Cerebellar cortex (tissue), 1 donor: ENCODE results near the gene WWOX.

Experiments used
- DNase-seq: peaks from one replicate; pipeline ENCODE4 v3.0.0-alpha.2; 2015; ENCODE audit warnings: low spot score

The WWOX gene

DNA sequence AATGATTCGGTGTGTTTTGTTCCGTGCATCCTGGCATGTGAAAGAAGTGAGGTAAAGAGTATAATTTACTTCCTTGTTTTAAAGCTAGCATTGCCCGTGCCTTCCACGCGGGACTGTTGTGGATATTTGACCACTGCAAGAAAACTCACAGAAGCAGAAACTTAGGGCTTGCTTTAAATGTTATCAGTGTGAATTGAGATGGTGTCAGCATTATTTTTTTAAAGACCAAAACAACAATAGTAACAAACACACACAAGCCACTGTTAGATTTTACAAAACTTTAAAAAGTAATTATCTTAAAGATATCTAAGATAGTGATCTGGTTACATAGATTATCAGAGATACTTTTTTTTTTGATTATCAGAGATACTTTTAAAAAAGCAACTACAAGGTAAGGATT lies 47.4 kb downstream of the WWOX start:
- no peak for DNase-seq

DNA sequence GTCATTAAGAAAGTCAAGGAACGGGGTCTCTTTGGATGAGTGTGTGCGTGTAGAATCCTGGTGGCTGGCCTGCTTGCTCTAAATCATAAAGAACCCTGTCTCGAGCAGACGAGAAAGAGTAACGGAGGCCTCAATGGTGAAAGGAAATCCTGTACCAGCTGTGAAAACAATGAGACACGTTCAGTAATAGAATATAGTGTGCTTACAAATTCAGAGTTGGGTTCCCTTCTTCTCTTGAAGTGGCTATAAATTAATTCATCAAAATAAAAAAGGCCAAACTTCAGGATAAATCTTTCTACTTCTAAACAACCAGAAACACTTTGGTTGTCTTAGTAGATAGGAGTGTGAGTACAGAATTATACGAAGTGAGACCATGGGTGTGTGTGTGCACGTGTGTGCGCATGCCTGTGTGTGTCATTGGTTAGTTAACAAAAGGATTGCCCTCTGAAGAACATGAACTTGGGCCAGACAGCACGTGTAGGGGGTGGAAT lies 48.5 kb downstream of the WWOX start:
- no peak for DNase-seq

GRCh38 chr16:78150233-78150632 lies 50.8 kb downstream of the WWOX start:
- no peak for DNase-seq

DNA sequence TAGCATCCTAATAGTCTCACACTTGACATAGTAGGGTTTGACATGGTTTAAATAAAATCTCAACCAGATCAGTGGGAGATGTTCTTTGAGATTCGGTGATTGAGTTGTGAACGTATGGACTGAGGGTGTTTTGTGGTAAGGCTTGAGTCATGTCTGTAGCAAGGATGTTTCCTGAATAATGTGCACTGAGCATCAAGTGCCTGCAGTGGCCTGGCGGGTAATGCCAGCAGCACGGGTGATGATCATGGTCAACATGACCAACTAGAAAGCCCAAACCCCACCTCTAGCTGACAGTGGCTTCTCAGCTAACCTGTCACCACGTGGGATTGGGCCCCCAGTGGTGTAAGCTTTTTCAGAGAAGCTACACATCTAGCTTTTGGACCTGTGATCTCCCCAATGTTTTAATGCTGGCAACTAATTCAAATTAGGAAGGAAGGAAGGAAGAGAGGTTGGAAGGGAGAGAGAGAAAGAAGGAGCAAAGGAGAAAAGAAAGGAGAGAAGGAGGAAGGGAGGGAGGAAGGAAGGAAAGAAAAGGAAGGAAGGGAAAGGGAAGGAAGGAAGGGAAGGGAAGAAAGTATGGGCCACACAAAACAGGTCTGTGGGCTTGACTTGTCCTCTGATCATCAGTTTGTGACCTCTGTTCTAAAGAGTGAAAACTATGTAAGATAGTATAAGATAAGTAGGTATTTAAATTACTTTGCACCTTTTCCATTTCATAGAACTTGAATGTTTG lies 55.4 kb downstream of the WWOX start:
- no peak for DNase-seq

GRCh38 chr16:78155791-78156345 lies 56.4 kb downstream of the WWOX start:
- peak; percentile 28 for DNase-seq

DNA sequence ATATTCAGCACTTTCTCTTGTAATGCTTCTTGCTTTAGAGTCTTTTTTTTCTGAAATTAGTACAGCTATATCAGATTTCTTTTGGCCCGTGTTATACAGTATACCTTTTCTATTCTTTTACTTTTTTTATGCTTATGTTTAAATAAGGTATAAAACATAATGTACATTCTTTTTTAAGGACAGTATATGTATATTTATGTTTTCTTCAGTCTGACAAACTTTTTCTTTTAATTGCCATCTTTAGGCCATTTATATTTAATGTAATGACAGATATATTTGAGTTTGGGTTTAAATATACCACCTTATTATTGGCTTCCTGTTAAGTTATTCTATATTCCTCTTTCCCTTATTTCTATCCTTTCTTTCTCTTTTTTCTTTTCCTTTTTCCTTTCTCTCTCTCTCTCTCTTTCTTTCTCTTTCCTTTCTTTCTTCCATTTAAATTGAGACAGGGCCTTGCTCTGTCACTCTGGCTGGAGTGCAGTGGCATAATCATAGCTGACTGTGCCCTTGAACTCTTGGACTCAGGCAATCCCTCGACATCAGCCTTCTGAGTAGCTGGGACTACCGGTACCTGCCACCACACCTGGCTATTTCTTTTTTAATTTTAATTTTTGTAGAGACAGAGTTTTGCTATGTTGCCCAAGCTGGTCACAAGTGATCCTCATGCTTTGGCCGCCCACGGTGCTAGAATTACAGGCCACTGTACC lies 61.7 kb downstream of the WWOX start:
- DNase-seq, result no peak

DNA sequence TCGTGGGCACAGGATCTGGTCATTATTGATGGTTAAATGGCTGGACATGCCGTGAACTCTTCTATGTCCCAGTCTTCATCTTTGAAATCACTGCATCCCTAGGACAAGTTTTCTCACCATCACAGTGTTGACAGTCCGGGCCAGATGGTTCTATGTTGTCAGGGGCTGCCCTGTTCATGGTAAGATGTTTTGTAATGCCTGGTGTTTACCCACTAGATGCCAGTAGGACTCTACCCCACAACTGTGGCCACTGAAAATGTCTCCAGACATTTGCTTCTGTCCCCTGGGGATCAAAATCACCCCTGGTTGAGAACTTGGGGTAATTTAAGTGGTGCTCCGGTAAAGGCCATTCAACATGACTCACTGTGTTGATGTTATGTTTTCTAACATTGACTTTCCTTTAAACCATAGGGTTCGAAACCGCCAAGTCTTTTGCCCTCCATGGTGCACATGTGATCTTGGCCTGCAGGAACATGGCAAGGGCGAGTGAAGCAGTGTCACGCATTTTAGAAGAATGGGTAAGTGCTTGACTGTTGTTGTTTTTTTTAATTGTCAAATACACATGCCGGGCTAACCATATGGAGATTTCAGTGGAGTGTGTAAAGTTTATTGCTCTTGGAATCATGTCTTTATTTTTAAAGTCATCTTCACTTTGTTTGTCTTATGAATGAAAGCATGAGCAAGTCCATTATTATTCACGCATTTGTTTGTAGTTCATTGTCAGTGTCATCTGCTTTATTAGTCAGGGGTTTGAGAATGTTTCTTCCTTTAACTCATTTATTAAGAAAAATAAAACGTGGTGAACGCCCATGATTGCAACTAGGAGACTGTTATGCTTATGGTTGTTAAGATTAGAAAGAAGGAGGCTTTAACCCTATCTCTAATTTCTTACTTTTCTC lies 64.6 kb downstream of the WWOX start:
- no peak for DNase-seq

DNA sequence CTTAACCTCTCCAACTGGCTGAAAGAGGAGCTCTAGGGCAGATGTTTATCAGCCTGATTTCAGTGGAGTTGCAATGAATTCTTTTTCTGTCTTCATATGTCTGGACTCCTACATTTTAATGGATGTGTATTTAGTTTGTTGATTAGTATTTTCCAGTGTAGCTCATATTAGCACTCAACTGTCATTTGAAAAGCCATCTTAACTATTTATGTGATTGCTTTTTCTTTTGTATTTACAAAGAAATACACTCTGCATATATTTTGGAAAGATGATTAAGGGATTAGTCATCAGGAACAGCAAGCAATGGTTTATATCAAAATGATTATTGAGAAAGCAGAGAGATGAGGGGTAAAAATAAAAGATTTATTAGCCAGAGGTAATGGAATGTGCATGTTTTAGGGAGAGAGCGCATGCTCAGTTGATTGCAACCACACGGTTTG lies 71.1 kb downstream of the WWOX start:
- DNase-seq, result no peak

DNA sequence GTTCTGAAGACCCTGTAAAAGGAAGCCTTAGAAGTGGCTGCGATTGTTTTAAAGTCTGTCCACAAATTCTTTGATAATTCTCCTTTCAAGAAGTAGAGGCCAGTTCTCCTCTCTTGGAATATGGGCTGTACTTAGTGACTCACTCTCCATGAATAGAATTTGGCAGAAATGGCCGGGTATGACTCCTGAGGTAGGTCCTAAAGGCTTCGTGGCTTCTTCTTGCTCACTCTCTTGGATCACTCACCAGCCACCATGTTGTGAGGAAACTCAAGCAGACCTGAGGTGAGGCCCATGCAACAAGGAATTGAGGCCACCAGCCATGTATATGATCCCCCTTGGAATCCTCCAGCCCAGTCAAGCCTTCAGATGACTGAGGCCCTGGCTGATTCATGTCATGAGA lies 75.8 kb downstream of the WWOX start:
- no peak for DNase-seq

GRCh38 chr16:78176435-78176834 lies 77.0 kb downstream of the WWOX start:
- DNase-seq, result no peak

DNA sequence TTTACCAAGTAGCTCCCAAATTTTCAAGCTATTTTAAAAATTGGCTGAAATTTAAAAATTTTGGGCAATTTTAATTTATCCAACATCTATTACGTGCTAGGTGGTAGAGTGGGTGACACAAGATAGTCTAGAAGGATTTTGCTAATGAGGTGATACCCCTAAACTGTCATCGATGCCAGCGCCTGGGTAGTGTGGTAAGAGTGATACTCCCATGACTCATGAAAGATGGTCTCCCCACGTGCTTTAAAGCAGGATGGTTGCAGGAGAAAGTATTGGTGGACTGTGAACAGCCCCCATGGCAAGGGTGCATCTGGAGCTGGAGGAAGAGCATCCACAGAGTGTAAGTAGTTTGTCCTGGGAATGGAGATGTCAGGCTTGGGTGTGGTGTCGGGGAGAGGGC lies 77.8 kb downstream of the WWOX start:
- DNase-seq, result no peak

DNA sequence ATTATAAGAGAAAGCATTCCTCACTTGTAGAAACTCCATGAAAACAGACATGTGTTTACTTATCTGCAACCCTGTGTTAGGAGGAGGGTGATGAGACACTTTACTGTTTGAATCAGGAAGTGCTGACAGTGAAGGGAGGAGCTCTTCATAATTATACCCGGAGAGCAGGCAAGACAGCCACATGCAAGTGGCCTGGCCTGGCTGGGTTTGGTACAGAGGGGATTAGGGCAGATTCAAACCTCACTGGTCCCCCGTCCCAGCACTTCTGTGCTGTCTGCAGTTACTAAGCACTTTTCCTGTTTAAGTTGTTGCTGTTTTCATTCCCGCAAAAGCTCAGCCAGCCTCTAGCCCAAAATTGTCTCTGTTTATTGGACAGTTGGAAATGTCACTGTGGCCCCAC lies 78.5 kb downstream of the WWOX start:
- no peak for DNase-seq

- DNase-seq, result no peak
Observed at GRCh38 chr16:78179666-78180065, 80.2 kb downstream of the WWOX start.

GRCh38 chr16:78180349-78180748 lies 80.9 kb downstream of the WWOX start:
- no peak for DNase-seq

DNA sequence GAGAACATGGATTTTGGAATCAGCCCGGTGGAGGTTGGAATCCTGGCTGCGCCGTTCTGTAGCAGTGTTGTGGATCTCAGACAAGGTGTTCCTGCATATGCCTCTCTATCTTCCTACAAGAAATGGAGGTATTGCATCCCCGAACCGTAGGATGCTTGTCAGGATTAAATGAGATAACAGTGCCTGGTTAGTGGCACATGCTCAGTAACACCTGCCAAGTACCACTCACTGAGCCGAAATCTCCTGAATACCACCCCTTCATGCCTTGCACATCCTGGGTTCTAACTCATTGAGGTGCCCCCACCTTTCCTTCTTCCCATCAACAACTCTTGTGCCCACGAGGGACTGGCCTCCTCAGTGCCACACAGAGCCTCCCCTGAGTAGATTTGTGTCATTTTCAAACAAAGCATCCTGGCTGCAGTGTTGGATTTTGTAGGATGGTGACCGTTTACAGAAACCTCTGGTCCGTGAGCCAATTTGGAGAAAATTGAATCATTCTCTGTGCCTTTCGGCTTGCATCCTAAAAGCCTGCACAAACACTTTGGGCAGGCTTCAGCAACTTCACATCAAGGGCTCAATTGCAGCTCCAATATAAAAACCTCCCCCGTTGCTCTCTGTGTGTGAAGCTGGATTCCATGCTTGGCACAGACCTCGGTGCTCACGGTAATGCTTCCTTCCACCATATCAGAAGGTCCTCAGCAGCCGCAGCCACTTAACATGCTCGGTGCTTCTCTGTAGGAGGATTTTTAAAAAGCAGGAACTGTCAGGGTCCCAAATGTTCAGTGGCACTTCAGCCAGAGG lies 84.2 kb downstream of the WWOX start:
- peak; percentile 86 for DNase-seq

DNA sequence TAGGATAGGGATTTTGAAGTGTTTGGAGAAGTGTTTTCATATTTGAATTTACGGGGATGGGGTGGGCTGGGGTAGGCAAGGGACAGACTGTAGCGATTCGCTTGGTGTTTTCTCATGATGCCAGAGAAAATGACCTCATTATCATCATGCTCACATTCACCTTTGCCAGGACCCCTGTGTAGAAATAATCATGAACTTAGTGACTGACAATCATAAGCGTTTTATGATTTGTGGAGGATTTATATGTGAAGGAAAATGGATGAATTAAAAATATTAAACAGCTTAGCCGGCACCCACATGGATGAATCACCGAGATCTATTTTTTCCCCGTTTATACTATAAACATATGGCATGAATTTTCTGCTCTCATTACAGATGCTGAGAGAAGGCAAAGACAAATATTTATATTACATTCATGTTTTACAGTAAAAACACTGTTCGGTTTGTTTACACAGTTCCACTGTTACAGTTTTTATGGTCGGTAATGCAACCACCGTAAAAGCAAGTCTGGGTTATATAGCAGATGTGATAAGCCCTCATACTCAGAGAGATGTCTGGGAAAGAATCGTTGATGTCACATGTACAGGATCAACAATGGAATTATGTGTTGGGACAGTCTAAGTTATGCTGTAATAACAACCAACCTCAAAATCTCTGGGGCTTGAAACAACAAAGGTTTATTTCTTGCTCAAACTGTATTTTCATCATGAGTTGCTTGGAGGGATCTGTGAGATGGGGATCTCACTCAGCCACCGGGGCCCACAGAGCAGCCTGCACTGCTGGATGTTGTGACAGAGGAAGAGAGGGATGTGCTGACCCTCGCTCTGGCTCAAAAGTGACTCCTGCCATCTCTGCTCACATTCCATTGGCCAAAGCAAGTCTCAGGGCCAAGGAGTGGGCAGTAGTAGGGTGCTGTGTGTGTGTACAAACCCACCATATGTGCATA lies 85.1 kb downstream of the WWOX start:
- DNase-seq, result peak; percentile 50

DNA sequence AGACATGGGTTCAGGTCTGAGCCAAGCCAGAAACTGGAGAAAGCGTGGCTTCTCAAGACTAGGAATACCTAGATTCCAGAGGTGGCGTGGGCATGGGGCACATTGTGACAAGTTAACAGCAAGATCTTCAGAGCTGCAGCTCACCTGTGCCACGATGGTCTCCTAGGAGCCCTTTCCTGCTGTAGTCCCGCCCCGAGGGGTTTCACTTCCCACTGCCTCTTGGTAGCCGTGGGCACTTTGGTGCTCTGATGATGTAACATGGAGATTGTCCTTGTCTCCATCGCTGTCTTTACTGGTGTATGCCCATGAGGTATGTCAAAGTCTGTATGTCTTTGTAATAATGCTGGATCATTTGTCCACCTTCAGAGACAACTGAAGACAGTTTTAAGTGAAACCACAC lies 89.7 kb downstream of the WWOX start:
- DNase-seq, result no peak

DNA sequence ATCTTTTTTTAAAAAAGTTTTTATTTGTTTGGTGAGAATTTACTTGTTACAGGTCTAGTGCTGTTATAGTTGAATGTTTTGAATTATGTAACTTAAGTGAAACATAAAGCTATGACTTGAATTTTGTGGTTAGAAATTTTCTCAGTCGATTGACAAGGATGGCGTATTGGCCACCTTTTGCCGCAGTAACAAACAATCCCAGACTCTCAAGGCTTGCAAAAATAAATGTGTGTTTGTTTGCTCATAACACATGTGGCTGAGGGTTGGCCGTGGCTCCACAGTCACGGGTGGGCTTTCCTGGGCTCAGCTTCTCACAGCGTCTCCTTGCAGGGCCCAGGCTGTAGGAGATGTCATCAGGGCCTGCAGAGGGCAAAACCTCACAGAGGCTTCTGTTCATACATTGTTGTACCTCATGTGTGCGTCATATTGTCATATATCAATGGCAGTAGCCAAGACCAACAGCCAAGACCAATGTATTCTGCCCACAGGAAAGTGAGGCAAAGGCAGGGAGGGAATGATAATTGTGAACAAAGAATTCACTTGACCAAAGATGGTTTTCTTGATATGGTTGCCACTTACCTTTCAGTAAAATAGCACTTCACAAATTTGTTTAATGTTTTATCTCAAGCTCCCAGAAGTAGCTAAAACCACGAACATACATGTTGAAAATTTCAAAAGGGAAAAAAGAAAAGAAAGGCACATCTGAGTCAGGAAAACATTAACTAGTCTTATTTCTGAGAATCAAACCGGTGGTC lies 93.5 kb downstream of the WWOX start:
- no peak for DNase-seq

DNA sequence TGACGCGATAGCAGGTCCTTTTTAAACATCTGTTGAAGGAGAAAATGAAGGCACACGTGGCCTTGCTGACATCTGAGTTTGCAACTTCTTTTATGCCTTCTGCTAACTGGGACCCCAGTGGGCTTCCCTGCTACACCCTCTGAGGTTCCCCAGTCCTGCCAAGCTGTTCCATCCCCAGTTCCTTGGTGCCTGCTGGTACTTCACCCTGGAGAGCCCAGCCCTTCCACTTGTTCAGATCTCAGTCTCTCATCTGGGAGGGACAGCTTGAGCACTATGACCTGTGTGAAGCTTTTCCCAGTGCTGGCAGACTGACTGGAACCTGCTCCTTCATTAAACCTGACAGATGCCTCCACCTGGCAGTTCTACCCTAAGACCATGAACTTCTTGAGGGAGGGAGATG lies 95.5 kb downstream of the WWOX start:
- no peak for DNase-seq
